ENCODE measurements around the gene KRT6B. TPM values are rescaled to one million over a fixed set of nuclear protein-coding genes. Genes with fewer than 3 reads are reported as not detected.

The KRT6B gene
- total and polyA plus RNA-seq, 2 of the 8 experiments (the other 6 are each of a cell fraction or from before 2014, with no cell fraction given), result not detected

DNA sequence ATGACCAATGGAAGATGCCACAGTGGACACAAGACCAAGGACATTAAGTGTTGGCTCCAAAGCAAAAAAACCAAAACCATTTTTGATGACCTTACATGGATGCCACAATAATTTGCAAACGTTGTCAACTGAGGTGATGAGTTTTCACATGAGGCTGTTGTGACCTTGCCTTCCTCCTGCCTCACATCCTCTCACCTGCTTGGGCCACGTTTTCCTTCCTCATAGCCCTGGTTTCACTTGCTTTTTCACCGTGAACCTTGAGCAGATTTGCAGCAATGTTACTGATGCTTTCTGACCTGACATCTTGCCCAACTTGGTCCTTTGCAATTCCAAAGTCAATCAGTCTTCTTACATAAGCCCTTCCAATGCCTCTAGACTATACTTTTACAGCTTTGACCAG is 3.7 kb downstream of the KRT6B start:
- no peak overlapping the region for H2BK120ac ChIP-seq (replicated peaks; ENCODE audit: low read depth, low read length)
- no peaks in the 10 kb centered on the region for H3K4me1 ChIP-seq (replicated peaks in 1 of 4; ENCODE audit: control insufficient read depth in 3 of 4, insufficient read depth in 4 of 4, low read length in 3 of 4)
- H3K4ac ChIP-seq (replicated peaks; ENCODE audit: insufficient read length, low read depth, low read length), result no peak overlapping the region
- H4K91ac ChIP-seq (replicated peaks; ENCODE audit: insufficient read length, low read length), result no peak overlapping the region
- H2BK5ac ChIP-seq (ENCODE audit: low read depth, low read length), result no peak overlapping the region
- no peaks in the 10 kb centered on the region for H3K23me2 ChIP-seq (ENCODE audit: low read depth, low read length)
- H2AK5ac ChIP-seq (ENCODE audit: low read depth, low read length), result no peak overlapping the region
- no peak overlapping the region for H4K5ac ChIP-seq (ENCODE audit: insufficient read length, low read depth, low read length)
- TF ChIP-seq ASH2L (IDR thresholded peaks at IDR 0.05; ENCODE audit: low read length) (no peak), FOSL1 (IDR thresholded peaks at IDR 0.05; ENCODE audit: insufficient read depth, low read depth, low read length) (no peak), GTF2F1 (IDR thresholded peaks at IDR 0.05; ENCODE audit: borderline replicate concordance, low read depth, low read length) (no peak), HDAC6 (IDR thresholded peaks at IDR 0.05; ENCODE audit: low read depth, low read length) (no peak), ZNF274 (IDR thresholded peaks at IDR 0.05; ENCODE audit: borderline replicate concordance, extremely low read depth, low read length) (no peak), TEAD4 (IDR thresholded peaks at IDR 0.05; ENCODE audit: low read depth, low read length) (no peak), YY1 (IDR thresholded peaks at IDR 0.05; ENCODE audit: low read depth, low read length) (no peak), KDM1A (IDR thresholded peaks at IDR 0.05; ENCODE audit: borderline replicate concordance, low read length) (no peak), SP1 (IDR thresholded peaks at IDR 0.05; ENCODE audit: low read depth, low read length) (no peak), SIRT6 (IDR thresholded peaks at IDR 0.05; ENCODE audit: low read length) (no peak), BCL11A (IDR thresholded peaks at IDR 0.05; ENCODE audit: low read depth in 2 of 2, low read length in 2 of 2) (no peak), RAD21 (IDR thresholded peaks at IDR 0.05 in 1 of 2, conservative IDR thresholded peaks at IDR 0.05 in 1 of 2; ENCODE audit: low read depth in 2 of 2, low read length in 2 of 2) (no peak)
- TF ChIP-seq, protein P1, sequence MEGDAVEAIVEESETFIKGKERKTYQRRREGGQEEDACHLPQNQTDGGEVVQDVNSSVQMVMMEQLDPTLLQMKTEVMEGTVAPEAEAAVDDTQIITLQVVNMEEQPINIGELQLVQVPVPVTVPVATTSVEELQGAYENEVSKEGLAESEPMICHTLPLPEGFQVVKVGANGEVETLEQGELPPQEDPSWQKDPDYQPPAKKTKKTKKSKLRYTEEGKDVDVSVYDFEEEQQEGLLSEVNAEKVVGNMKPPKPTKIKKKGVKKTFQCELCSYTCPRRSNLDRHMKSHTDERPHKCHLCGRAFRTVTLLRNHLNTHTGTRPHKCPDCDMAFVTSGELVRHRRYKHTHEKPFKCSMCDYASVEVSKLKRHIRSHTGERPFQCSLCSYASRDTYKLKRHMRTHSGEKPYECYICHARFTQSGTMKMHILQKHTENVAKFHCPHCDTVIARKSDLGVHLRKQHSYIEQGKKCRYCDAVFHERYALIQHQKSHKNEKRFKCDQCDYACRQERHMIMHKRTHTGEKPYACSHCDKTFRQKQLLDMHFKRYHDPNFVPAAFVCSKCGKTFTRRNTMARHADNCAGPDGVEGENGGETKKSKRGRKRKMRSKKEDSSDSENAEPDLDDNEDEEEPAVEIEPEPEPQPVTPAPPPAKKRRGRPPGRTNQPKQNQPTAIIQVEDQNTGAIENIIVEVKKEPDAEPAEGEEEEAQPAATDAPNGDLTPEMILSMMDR (IDR thresholded peaks at IDR 0.05; ENCODE audit: control extremely low read depth in 1 of 3, insufficient read depth in 1 of 3, low read depth in 1 of 3, low read length in 3 of 3), result no peak
- no peaks in the 10 kb centered on the region for H3K79me1 ChIP-seq (ENCODE audit: low read depth, low read length)
- ChIA-PET CTCF (ENCODE audit: partially characterized antibody) (interaction anchor here (1.4 to 1.6 kb wide), 3 partner anchors 21 to 72 kb away, joined by 3 to 4 read pairs (median 4); partner anchors contain the start of gene KRT5), POLR2A (ENCODE audit: partially characterized antibody) (no interaction called here)
- H4K8ac ChIP-seq (ENCODE audit: extremely low read depth, insufficient read depth, low read length), result no peak overlapping the region
- no peaks in the 10 kb centered on the region for H4K20me1 ChIP-seq (replicated peaks in 1 of 2; ENCODE audit: control insufficient read depth in 1 of 2, insufficient read depth in 2 of 2, low read length in 2 of 2)
- no peak for FAIRE-seq
- peaks cover 5 to 6% of the 10 kb centered on the region in 2 experiments; a peak in 3 of 4 replicates for H3K9me3 ChIP-seq (ENCODE audit: insufficient read depth in 2 of 2, low read depth in 1 of 2, low read length in 1 of 2)
- no peaks in the 10 kb centered on the region for H3K79me2 ChIP-seq (ENCODE audit: control insufficient read depth in 1 of 2, insufficient read depth in 2 of 2, low read length in 2 of 2)
- H3K36me3 ChIP-seq (ENCODE audit: control insufficient read depth in 2 of 4, insufficient read depth in 4 of 4, low read length in 3 of 4), result no peaks in the 10 kb centered on the region
- H3K23ac ChIP-seq (ENCODE audit: insufficient read length), result no peak overlapping the region
- no peak overlapping the region for H3K18ac ChIP-seq (ENCODE audit: extremely low read depth, low read length)
- H2BK12ac ChIP-seq (ENCODE audit: low read depth, low read length), result no peak overlapping the region
- H3K4me2 ChIP-seq (ENCODE audit: insufficient read depth in 1 of 2, low read depth in 2 of 2, low read length in 2 of 2), result no peak overlapping the region
- WGBS, 2 experiments (ENCODE audit: extremely low coverage in 1 of 2, insufficient coverage in 1 of 2, insufficient read length in 1 of 2, insufficient replicate concordance in 2 of 2, low coverage in 1 of 2, low lambda C conversion rate in 2 of 2, missing lambda C conversion rate in 1 of 2), result 77% methylated on average over 3 of the region's 3 CpGs; no CpG with 5 or more reads in 1 of the 2 experiments
- H3K14ac ChIP-seq (ENCODE audit: insufficient read length), result no peak overlapping the region
- H2AFZ ChIP-seq (ENCODE audit: low read length), result no peak overlapping the region
- H3K27me3 ChIP-seq (replicated peaks in 1 of 4; ENCODE audit: control insufficient read depth in 3 of 4, extremely low read depth in 1 of 4, insufficient read depth in 3 of 4, low read length in 3 of 4), result no peaks in the 10 kb centered on the region
- no peak overlapping the region for H3K56ac ChIP-seq (replicated peaks; ENCODE audit: insufficient read length, low read depth, low read length)
- no peak overlapping the region for H3K4me3 ChIP-seq (ENCODE audit: extremely low read depth in 1 of 4, insufficient read depth in 2 of 4, low read depth in 3 of 4, low read length in 4 of 4)
- H3K27ac ChIP-seq (ENCODE audit: low read depth, low read length), result no peak overlapping the region
- DNase-seq (ENCODE audit: low read depth in 1 of 2, low spot score in 2 of 2), result no peak
- no peak overlapping the region for H3K9ac ChIP-seq (replicated peaks in 1 of 4; ENCODE audit: extremely low read depth in 1 of 4, low read depth in 3 of 4, low read length in 3 of 4)
- H2BK15ac ChIP-seq (ENCODE audit: low read length), result no peak overlapping the region
- no peak overlapping the region for H2BK20ac ChIP-seq (ENCODE audit: low read length)
